SU-DHL-6 (cell line): ENCODE results near the gene PSTPIP1.

Source experiments
- CTCF ChIP-seq: fragments of 200-600 bp; sonication (generic); IDR thresholded peaks from one replicate; pipeline ENCODE4 v1.5.1; 2017; ENCODE audit warnings: antibody characterized with exemption, mild to moderate bottlenecking, low read length, moderate library complexity; ENCODE audit not compliant: insufficient read depth, poor library complexity, severe bottlenecking
- EZH2phosphoT487 ChIP-seq: fragments of 200-600 bp; sonication (generic), shearing (Covaris generic); conservative IDR thresholded peaks from 2 replicates; pipeline ENCODE4 v1.6.1; 2018; ENCODE audit warnings: mild to moderate bottlenecking, antibody characterized with exemption, low read length, moderate library complexity, mixed read lengths

- TF ChIP-seq EZH2phosphoT487 (no peak), CTCF (no peak)
These were observed 14.9 kb downstream of the PSTPIP1 start for GRCh38 chr15:77009646-77010311.
